CD4-positive, alpha-beta memory T cell (primary cell): ENCODE data around the gene PTH2R. TPM values are rescaled to one million over a fixed set of nuclear protein-coding genes. Genes with fewer than 3 reads are reported as not detected.
"Not testable (repeated sequence)": the region's sequence is repeated elsewhere in the genome, so short reads cannot be mapped to it uniquely, and the experiment has no call there.

Experiments used
- CTCF ChIA-PET: fragments of 350-600 bp; sonication (Branson Sonifier 250); formaldehyde crosslinking; loops from one replicate; lab custom pipeline; 2021; ENCODE audit warnings: inconsistent platforms; ENCODE audit not compliant: partially characterized antibody; lab: Charles Lee
- POLR2A ChIA-PET: fragments of 350-600 bp; sonication (Branson Sonifier 250); formaldehyde crosslinking; loops from one replicate; lab custom pipeline; 2021; ENCODE audit not compliant: partially characterized antibody; lab: Charles Lee
- DNase-seq, 5 donors: peaks; one replicate each; pipeline versions ENCODE4 v3.0.0 to v3.0.0-alpha.2; 2020 to 2022; ENCODE audit warnings: mixed read lengths in 1 of 5
- H3K27ac ChIP-seq: one replicate; pipeline ENCODE4 v1.7.0; 2013; ENCODE audit warnings: low read depth, low read length
- H3K27me3 ChIP-seq: 2 replicates; pipeline ENCODE4 v1.7.0; 2013; ENCODE audit warnings: mild to moderate bottlenecking, low read length, moderate library complexity; ENCODE audit not compliant: insufficient read depth
- H3K36me3 ChIP-seq: 2 replicates; pipeline ENCODE4 v1.7.0; 2013; ENCODE audit warnings: mild to moderate bottlenecking, low read length, moderate library complexity; ENCODE audit not compliant: insufficient read depth
- H3K4me1 ChIP-seq: 2 replicates; pipeline ENCODE4 v1.7.0; 2013; ENCODE audit warnings: mild to moderate bottlenecking, low read length, moderate library complexity; ENCODE audit not compliant: insufficient read depth
- H3K4me3 ChIP-seq, 2 donors: one replicate each; pipeline ENCODE4 v1.7.0; 2013; ENCODE audit warnings: low read length in 2 of 2, mild to moderate bottlenecking in 1 of 2
- H3K9me3 ChIP-seq, 2 donors: one replicate each; pipeline ENCODE4 v1.7.0; 2013; ENCODE audit warnings: low read length in 2 of 2, control low read depth in 1 of 2; ENCODE audit not compliant: control insufficient read depth in 1 of 2
- H3K27ac Mint-ChIP-seq, 7 donors: one replicate each; pipeline ENCODE4 v1.8.0; 2020 to 2021; ENCODE audit warnings: mixed read lengths in 7 of 7, mild to moderate bottlenecking in 6 of 7, inconsistent platforms in 3 of 7, moderate library complexity in 3 of 7
- H3K27me3 Mint-ChIP-seq, 2 donors: one replicate each; pipeline ENCODE4 v1.8.0; 2020 to 2021; ENCODE audit warnings: mixed read lengths in 2 of 2
- H3K36me3 Mint-ChIP-seq, 2 donors: one replicate each; pipeline ENCODE4 v1.8.0; 2020 to 2021; ENCODE audit warnings: mixed read lengths in 2 of 2, inconsistent platforms in 1 of 2, mild to moderate bottlenecking in 1 of 2
- H3K4me1 Mint-ChIP-seq, 4 donors: one replicate each; pipeline ENCODE4 v1.8.0; 2020 to 2021; ENCODE audit warnings: mixed read lengths in 4 of 4, mild to moderate bottlenecking in 1 of 4
- H3K4me3 Mint-ChIP-seq, 8 donors: one replicate each; pipeline ENCODE4 v1.8.0; 2020 to 2021; ENCODE audit warnings: mixed read lengths in 8 of 8, mild to moderate bottlenecking in 7 of 8, moderate library complexity in 6 of 8, inconsistent platforms in 3 of 8
- H3K9me3 Mint-ChIP-seq, 8 donors: one replicate each; pipeline ENCODE4 v1.8.0; 2020 to 2021; ENCODE audit warnings: mixed read lengths in 8 of 8, mild to moderate bottlenecking in 5 of 8, inconsistent platforms in 3 of 8, moderate library complexity in 1 of 8
- intact Hi-C: fragments of 100-400 bp; cut with micrococcal nuclease; formaldehyde crosslinking; loops from one replicate; pipeline ENCODE4 v1.15.1; 2023
- polyA plus RNA-seq, 2 donors: library from polyadenylated mRNA; unstranded; fragments of 300-500 nt; fragmentation: Illumina TruSeq; gene quantifications; one replicate each; pipeline ENCODE4 v1.2.3, GENCODE V29; 2021
- total RNA-seq, 2 experiments: library from RNA; stranded (reverse); gene quantifications; one replicate each; pipeline ENCODE4 v1.2.3, GENCODE V29; 2021

PTH2R gene
- total and polyA plus RNA-seq, 4 experiments from 2014 or later: 0.17 TPM; not detected in 3

- intact Hi-C loops: no loop called here
- Mint-ChIP-seq H3K9me3 (no peaks in the 10 kb centered on the region), H3K36me3 (no peaks in the 10 kb centered on the region), H3K4me3 (no peak overlapping the region), H3K27ac (no peak overlapping the region), H3K27me3 (no peaks in the 10 kb centered on the region), H3K4me1 (no peaks in the 10 kb centered on the region)
- ChIA-PET POLR2A (no interaction called here), CTCF (no interaction called here)
- H3K36me3 ChIP-seq: no peaks in the 10 kb centered on the region
- no peak overlapping the region for H3K4me3 ChIP-seq
- H3K4me1 ChIP-seq: no peaks in the 10 kb centered on the region
- no peaks in the 10 kb centered on the region for H3K27me3 ChIP-seq
- no peaks in the 10 kb centered on the region for H3K9me3 ChIP-seq
- H3K27ac ChIP-seq: no peak overlapping the region
- DNase-seq: no peak
Measured at GRCh38 chr2:208464205-208464604, 57.6 kb downstream of the PTH2R start.

DNA sequence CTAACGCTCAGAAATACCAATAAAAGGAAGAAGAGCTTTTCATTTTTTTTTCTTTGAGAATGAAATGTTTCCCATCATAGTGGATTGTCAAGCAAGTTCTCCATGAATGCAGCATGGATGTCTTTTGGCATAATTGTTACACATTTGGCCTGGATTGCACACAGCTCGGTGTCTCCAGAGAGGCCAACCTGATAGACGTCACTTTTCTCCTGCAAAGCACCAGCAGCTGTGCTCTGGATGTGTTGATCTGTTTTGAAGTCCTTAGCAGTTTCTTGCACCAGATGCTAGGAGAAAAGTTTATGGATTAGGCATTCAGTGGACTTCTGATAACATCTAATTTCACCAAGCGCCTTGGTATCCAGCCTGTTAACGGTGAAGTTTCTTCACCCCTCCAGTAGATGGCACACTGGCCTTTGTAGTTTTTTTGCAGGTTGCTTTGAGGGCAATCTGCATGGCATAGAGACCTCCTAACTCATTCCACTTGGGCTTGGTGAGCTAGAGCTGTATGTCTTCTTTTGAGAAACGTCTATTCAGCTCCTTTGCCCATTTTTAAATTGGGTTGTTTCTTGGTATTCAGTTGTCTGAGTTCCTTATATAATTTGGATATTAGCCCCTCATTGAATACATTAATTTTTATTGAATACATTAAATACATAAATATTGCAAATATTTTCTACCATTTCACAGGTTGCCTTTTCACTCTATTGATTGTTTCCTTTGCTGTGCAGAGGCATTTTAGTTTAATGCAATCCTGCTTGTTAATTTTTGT lies 59.7 kb downstream of the PTH2R start:
- CTCF ChIA-PET: no interaction called here
- H3K27ac Mint-ChIP-seq: no peak overlapping the region
- H3K27ac ChIP-seq: no peak overlapping the region
- H3K4me1 ChIP-seq: no peaks in the 10 kb centered on the region
- H3K9me3 ChIP-seq: no peaks in the 10 kb centered on the region
- no peaks in the 10 kb centered on the region for H3K27me3 ChIP-seq
- no peaks in the 10 kb centered on the region for H3K36me3 Mint-ChIP-seq
- H3K27me3 Mint-ChIP-seq: no peaks in the 10 kb centered on the region
- POLR2A ChIA-PET: no interaction called here
- no peak overlapping the region for H3K4me3 Mint-ChIP-seq
- H3K9me3 Mint-ChIP-seq: peaks cover 0 to 16% (median 0%) of the 10 kb centered on the region in 8 donors
- H3K4me1 Mint-ChIP-seq: no peaks in the 10 kb centered on the region
- H3K36me3 ChIP-seq: no peaks in the 10 kb centered on the region
- intact Hi-C loops: loop anchor here (5.0 kb wide), 1 partner anchor 1731 kb away; no protein-coding TSS in a partner anchor
- H3K4me3 ChIP-seq: no peak overlapping the region
- no peak for DNase-seq

GRCh38 chr2:208466920-208467298 lies 60.3 kb downstream of the PTH2R start:
- H3K4me3 ChIP-seq: no peak overlapping the region
- H3K9me3 Mint-ChIP-seq: peaks cover 0 to 16% (median 0%) of the 10 kb centered on the region in 8 donors
- intact Hi-C loops: loop anchor here (5.0 kb wide), 1 partner anchor 1730 kb away; no protein-coding TSS in a partner anchor
- no peaks in the 10 kb centered on the region for H3K27me3 Mint-ChIP-seq
- H3K9me3 ChIP-seq: no peaks in the 10 kb centered on the region
- CTCF ChIA-PET: no interaction called here
- H3K27me3 ChIP-seq: no peaks in the 10 kb centered on the region
- no peak overlapping the region for H3K4me3 Mint-ChIP-seq
- H3K27ac Mint-ChIP-seq: no peak overlapping the region
- H3K27ac ChIP-seq: no peak overlapping the region
- no peaks in the 10 kb centered on the region for H3K4me1 ChIP-seq
- POLR2A ChIA-PET: no interaction called here
- no peaks in the 10 kb centered on the region for H3K4me1 Mint-ChIP-seq
- no peaks in the 10 kb centered on the region for H3K36me3 Mint-ChIP-seq
- H3K36me3 ChIP-seq: no peaks in the 10 kb centered on the region
- DNase-seq: no peak

- H3K4me3 Mint-ChIP-seq: no peak overlapping the region
- intact Hi-C loops: loop anchor here (5.0 kb wide), 1 partner anchor 1730 kb away; no protein-coding TSS in a partner anchor
- no peak overlapping the region for H3K4me3 ChIP-seq
- no peaks in the 10 kb centered on the region for H3K27me3 ChIP-seq
- H3K9me3 ChIP-seq: no peaks in the 10 kb centered on the region
- no peaks in the 10 kb centered on the region for H3K27me3 Mint-ChIP-seq
- ChIA-PET POLR2A (no interaction called here), CTCF (no interaction called here)
- no peaks in the 10 kb centered on the region for H3K36me3 ChIP-seq
- no peaks in the 10 kb centered on the region for H3K36me3 Mint-ChIP-seq
- H3K27ac ChIP-seq: no peak overlapping the region
- no peak for DNase-seq
- H3K4me1 Mint-ChIP-seq: no peaks in the 10 kb centered on the region
- H3K27ac Mint-ChIP-seq: no peak overlapping the region
- no peaks in the 10 kb centered on the region for H3K4me1 ChIP-seq
- H3K9me3 Mint-ChIP-seq: peaks cover 0 to 16% (median under 1%) of the 10 kb centered on the region in 8 donors
Measured at GRCh38 chr2:208467564-208467963, 61.0 kb downstream of the PTH2R start.

DNA sequence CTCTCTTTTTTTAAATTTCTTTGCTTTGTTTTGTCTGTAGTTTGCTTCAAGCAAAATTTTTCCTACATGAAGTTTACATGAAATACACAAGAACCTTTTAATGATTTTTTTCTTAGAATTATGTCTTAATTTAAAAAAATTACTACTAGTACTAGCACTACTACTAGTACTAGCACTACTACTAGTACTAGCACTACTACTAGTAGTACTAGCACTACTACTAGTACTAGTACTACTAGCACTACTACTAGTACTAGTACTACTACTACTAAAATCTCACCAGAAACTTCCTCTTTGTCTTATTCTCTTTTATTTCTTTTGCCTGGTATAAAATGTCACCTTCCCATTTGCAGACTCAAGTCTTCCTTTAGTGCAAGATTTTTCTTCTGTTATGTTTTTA lies 71.1 kb downstream of the PTH2R start:
- H3K27ac ChIP-seq: no peak overlapping the region
- no peaks in the 10 kb centered on the region for H3K36me3 ChIP-seq
- Mint-ChIP-seq H3K27ac (no peak overlapping the region), H3K4me3 (no peak overlapping the region), H3K27me3 (peaks cover 0 to 1% of the 10 kb centered on the region in 2 donors), H3K9me3 (peaks cover 2 to 11% (median 7%) of the 10 kb centered on the region in 8 donors), H3K4me1 (no peaks in the 10 kb centered on the region), H3K36me3 (no peaks in the 10 kb centered on the region)
- ChIA-PET CTCF (no interaction called here), POLR2A (no interaction called here)
- no peak for DNase-seq
- H3K27me3 ChIP-seq: no peaks in the 10 kb centered on the region
- H3K4me3 ChIP-seq: no peak overlapping the region
- no peaks in the 10 kb centered on the region for H3K9me3 ChIP-seq
- intact Hi-C loops: no loop called here
- H3K4me1 ChIP-seq: no peaks in the 10 kb centered on the region

DNA sequence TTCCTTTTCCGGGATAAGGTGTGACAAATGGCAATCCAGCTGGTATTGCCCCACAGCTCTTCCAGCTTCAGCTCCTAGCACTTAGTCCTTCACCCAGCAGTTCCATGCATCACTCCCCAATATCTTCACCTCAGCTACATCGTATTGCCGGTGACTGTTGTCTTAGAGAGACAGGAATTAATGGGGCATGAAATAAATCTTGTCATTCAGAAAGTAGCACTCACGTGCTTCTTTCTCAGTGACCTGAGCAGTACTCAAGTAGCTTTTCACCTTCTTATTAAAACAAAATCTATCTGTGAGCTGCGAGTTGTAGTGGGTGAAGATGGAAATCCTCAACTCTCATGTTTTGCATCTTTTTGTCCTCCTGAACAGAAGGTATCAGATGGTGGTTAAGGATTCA lies 72.8 kb downstream of the PTH2R start:
- no peak overlapping the region for H3K4me3 Mint-ChIP-seq
- Histone ChIP-seq H3K4me3 (no peak overlapping the region), H3K9me3 (no peaks in the 10 kb centered on the region), H3K27ac (no peak overlapping the region), H3K4me1 (no peaks in the 10 kb centered on the region), H3K27me3 (no peaks in the 10 kb centered on the region), H3K36me3 (no peaks in the 10 kb centered on the region)
- peaks cover 0 to 1% of the 10 kb centered on the region in 2 donors for H3K27me3 Mint-ChIP-seq
- DNase-seq: no peak
- H3K9me3 Mint-ChIP-seq: peaks cover 2 to 18% (median 8%) of the 10 kb centered on the region in 8 donors
- intact Hi-C loops: no loop called here
- CTCF ChIA-PET: interaction anchor here (1.0 kb wide), 1 partner anchor 16 kb away, joined by 4 read pairs; no protein-coding TSS in a partner anchor
- H3K27ac Mint-ChIP-seq: no peak overlapping the region
- peaks cover 0 to 3% of the 10 kb centered on the region in 2 donors for H3K36me3 Mint-ChIP-seq
- POLR2A ChIA-PET: no interaction called here
- H3K4me1 Mint-ChIP-seq: no peaks in the 10 kb centered on the region

GRCh38 chr2:208481945-208482344 lies 75.4 kb downstream of the PTH2R start:
- H3K27me3 ChIP-seq, H3K36me3 Mint-ChIP-seq, H3K4me3 Mint-ChIP-seq, H3K27me3 Mint-ChIP-seq, H3K36me3 ChIP-seq, H3K27ac ChIP-seq, H3K4me1 Mint-ChIP-seq, DNase-seq, H3K4me1 ChIP-seq, CTCF ChIA-PET, intact Hi-C loops, POLR2A ChIA-PET, H3K27ac Mint-ChIP-seq, H3K4me3 ChIP-seq, H3K9me3 ChIP-seq: not testable (repeated sequence)
- peaks cover 2 to 18% (median 9%) of the 10 kb centered on the region in 8 donors for H3K9me3 Mint-ChIP-seq
